SK-N-DZ (cell line): ENCODE results near the gene S100B.

Source experiments
- DNase-seq: peaks from one replicate; pipeline ENCODE4 v3.0.0-alpha.2; 2015; ENCODE audit warnings: low spot score

Gene S100B

DNA sequence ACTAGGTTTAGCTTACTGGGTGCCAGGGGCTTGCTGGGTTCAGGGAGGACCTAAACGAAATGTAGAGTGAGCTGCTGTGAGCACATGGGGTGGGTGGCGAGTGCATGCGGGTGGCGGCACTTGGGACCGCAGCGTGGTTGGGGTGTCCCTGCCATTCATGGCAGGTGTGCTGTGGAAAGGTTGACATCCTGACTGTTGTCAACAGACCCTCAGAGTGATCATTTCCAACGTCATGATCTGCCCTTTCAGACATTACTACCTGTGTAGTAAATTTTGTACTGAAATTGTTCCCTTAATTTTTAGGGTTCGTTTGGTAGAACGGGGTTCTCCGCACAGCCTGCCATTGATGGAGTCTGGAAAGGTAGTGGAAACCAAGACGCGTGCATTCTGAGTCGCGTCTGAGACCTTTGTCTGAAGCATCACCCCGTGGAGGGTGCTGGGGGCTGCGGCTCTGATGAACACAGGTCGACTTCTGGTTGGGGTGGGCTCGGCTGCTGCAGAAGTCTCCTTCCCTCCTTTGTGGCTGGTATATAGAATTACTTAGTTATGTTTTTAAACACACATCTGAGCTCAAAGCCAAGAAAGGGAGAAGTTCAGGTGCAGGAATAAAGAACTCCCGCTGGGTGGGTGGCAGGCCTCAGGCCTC is 43.3 kb downstream of the S100B start:
- DNase-seq: no peak

DNA sequence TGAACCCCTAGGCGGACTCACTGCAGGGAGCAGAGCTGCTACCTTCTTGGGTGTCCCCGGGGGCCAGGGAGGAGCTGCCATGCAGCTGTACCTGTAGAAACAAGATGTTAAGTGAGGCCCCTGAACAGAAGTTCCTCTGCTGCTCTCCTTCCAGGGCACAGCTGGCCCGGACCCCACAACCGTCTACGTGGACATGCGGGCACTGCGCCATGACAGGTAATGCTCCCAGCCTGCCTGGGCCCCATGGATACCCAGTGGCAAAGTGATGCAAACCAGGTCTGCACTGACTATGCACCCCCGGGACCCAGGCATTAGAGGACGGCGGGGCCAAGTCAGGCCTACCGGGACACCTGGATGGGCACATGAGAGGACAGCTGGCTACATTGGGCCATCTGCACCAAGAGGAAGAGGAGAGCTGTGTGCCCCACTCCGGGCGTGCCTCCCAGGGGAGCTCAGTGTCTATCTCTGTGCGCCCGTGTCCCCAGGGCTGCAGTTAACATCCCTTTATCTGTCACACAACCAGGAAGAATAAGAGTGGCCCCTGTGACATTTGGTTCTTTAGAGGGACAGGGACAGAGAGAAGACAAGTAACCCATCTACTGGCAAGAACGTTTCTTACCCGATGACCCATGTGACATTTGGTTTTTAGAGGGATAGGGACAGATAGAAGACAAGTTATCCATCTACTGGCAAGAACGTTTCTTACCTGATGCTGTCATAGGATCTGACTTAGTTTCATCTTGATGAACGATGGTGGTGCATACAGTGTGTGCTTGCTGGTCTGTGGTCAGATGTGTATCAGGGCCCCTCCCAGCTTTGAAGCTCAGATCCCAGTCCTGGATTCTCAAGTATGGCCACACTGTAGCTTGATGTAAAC is 44.1 kb downstream of the S100B start:
- no peak for DNase-seq

DNA sequence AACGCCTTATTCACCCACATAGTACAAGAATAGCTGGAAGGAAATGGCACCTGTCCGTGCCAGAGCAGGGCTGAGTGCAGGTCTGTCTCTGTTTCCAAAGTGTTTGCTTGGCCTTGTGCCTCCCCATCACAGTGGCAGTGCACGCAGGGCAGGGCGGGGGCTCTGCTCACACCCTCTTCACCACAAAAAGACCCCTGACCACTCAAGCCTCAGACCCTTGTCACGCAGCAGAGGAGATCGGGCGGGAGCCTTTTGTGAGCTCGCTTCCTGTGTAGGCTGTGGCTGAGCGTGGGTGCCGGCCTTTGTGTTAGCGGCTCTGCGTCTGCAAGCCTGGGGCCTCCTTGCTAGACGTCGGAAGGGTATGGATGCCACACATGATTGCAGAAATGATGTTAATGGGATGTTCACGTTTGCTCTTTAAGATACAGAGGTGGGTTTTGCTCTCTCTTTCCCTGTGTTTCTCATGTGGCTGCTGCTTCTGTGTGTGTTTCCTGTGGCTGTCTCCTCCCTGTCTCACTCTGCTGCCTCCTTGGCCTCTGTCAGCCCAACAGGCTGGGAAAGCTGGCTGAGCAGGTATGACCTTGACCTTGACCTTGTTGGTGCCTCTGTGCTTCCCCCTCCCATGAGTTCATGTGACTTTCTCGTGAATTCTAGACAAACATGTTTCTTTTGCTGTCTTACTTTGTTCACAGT is 45.4 kb downstream of the S100B start:
- no peak for DNase-seq

DNA sequence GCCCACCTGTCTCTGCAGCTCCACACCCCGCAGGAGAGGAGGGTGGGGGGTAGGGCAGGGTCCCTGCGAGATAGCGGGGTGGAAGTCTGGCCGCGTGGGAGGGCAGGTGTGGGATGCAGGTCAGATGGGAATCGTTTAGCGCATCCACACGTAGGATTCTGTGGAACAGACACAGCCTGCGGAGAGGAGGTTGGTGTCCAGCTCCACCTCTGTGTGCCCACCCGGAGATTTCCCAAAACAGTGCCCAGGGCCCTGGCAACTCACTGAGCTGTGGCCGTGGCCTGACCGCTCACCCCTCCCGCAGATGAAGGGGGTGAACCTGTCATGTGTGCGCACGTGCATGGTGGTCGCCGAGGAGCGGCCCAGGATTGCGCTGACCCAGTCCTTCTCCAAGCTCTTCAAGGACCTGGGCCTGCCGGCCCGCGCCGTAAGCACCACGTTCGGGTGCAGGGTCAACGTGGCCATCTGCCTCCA is 46.9 kb downstream of the S100B start:
- DNase-seq: no peak

DNA sequence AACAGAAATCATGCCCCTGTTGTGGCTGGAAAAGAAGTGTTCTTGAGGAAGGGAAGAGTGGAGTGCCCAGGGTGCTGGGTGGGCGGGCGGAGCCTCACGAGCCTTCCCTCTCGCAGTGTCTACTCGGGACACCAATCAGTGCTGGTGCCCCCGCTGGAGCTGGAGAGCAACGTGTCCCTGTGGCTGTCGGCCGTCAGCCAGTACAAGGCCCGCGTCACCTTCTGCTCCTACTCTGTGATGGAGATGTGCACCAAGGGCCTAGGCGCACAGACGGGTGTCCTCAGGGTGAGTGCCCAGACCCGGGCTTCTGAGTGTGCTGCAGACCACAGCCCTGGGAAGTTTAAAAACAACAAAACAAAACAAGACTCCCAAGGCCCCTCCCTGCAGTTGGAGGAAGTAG is 47.4 kb downstream of the S100B start:
- DNase-seq: no peak

DNA sequence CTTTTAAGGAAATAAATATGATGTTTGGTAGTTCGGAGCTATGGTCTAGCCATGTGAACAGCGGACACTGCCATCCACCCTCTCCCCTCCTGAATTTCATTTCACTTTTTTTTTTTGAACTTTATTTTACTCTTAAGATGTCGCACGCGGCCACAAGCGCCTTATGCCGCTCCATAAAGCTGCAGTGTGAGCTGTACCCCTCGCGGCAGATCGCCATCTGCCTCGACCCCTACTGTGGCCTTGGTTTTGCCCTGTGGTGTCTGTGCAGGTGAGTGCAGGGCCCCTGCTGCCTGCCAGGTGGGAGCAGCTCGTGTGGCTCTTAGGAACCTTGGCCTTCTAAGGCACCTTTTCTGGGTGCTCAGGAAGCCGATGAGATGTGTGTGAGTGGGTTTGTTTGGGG is 48.1 kb downstream of the S100B start:
- no peak for DNase-seq

DNA sequence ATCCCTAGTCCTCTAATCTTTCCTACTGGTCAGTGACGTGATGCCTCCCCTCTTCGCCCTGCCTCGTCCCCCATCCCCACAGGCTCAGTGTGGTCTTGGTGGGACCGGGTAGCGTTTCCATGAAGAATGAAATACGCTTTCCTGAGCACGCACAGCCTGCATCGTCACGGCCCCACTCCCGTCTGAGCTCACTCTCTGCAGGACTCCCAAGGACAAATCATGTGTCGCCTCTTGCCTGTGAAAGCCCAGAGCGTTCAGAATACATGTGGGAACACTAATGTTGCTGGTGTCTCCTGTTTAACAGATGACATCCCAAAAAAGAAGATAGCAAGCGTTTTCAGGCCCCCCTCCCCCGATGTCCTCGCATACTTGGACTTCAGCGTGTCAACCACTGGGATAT is 49.2 kb downstream of the S100B start:
- DNase-seq: no peak

DNA sequence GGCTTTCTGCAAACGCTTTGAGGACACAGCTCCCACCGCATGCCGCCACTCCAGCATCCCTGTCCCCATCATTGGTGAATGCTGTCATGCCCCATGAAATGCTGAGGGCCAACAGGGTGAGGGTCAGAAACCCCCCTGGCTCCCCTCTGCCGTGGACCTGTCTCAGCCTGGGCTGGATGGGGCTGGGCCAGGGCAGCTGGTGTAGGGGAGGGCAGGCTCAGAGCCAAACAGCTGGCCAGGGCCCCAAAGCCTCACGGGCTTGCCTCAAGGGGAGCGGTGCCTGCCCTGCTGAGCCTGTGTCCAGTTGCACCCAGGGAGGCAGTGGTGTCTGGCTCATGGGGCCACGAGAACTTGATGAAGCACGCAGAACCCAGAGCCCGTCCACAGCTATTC is 49.7 kb downstream of the S100B start:
- no peak for DNase-seq

DNA sequence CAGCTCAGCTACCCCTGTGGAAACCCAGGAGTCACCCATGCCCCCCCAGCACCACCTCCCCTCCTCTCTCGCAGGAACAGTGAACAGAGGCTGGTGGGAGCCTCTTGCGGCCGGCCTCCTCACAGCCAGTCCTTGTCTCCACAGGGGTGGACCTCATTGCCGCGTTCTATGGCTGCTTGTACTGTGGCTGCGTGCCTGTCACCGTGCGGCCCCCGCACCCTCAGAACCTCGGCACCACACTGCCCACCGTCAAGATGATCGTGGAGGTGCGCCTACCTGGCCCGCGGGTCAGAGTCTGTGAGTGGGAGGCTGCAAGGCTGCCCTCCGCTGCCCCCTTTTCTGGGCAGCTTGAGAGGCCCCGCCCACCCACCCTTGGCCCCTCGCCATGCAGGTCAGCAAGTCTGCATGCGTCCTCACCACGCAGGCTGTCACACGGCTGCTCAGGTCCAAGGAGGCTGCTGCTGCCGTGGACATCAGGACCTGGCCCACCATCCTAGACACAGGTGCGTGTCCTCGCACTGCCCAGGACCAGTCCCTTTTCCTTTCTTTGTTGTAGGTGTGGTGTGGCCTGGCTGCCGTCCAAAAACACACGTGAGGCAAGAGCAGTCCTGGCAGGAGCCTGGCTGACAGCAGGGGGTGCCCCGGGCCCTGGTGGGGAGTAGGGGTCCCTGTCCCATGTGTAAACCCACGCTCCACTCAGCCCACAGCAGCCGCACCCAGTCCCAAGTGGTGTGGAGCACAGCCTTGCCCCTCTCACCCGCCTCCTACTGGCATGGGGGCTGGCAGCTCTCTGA is 50.3 kb downstream of the S100B start:
- DNase-seq: no peak

DNA sequence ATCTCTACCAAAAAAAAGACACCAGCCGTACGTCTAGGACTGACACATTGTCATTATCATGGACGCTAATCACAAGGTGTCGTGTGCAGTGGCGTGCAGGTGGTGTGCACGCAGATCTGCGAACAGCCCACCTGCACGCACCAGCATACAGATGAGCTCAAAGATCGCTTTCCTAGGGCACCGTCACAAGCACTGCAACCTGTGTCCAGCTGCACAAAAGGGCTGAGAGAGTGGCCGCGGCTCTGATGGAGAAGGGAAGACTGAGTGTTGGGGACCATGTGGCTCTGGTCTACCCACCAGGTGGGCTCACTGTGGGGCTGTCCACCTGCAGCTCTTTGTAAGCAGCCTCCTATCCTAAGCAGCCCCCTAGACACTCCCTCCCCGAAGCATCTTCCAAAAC is 50.9 kb downstream of the S100B start:
- DNase-seq: no peak

DNA sequence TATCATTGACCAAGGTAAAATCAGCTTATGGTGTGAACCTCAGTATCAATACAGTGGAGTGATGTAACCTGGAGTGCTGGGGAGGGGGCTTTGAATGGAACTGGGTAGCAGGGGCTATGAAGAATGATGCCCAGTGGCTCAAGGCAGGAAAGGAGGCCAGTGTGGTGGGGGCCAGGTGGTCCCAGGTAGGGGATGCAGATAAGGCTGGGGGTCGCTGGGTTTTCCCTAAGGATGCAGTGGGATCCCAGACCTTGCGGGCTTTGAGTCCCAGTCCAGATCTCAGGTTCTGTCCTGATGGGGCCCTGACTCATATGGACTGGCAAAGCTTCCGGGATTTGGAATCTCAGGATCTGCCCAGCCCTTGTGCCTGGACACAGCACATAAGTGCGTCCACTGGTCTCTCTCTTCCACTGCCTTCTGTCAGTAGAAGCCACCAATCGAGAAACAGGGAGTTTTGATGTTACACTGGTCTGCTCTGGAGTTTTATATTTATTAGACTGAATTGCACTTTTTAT is 52.0 kb downstream of the S100B start:
- DNase-seq: no peak

DNA sequence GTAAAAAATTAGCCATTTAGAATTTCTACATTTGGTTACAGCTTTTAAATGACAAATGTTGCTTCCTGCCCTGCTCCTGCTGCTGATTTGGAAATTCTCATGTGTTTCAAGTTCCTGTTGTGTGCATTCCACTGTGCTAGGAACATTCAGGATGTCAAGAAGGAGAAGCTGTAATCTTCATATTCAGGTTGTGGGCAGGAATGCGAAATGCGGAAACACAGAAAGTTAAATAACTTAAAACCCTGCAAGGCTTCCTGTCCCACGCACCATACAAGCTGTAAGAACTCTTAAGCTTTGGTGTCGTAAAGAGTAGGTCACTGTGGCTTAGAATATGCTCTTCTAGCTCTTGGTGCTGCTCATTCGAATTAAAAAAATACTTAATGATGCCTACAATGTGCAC is 52.6 kb downstream of the S100B start:
- no peak for DNase-seq

DNA sequence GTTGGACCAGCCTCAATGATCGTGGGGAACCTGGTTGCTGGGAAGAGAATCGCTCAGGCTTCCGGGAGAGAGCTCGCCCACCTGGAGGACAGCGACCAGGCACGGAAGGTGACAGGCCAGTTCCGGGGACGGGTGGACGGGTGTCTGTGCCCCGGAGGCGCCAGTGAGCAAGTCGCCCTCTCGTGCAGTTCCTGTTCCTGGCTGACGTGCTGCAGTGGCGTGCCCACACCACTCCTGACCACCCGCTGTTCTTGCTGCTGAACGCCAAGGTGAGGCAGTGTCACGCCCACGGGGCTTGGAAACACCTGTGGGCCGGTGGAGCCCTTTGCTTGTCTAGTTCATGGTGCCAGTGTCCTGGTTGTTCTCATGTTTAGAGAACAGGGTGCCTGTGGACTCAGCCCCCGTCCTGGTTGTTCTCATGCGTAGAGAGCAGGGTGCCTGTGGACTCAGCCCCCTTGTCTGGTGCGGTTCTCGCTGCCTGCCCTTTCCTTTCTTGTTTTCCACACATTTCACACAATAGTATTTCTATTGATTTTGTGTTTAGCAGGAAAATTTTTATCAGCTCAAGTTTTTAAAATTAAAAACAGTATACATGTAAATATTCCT is 53.1 kb downstream of the S100B start:
- DNase-seq: no peak

DNA sequence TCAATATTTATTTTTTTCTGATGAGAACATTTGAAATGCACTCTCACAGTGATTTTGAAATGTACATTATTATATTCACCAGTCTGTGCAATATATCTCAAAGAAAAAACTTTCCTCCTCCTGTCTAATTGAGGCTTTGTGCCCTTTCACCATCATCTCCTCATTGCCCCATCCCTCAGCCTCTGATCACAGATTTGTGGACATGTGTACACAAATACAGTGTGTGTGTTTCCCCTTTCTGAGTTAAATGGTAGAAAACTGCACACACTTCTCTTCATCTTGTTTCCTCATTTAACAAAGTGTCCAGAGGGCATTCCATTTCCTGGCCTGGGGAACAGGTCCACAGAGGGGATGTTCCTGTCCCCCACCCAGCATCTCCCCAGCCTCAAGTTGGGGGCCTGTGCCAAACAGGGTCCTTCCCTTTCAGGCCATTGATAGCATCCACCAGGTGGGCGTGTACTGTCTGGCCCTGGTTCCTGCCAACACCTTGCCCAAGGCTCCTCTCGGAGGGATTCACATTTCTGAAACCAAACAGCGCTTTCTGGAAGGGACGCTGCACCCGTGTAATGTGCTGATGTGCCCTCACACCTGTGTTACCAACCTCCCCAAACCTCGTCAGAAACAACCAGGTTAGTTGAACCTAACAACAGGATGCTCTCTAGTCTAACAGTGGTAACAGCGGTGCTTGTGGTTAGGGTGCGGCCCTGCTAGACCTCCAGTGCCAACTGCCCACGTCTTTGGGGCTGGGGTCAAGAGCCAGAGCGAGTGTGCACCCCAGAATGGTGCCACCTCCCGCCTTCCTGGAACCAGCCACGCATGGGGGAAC is 54.6 kb downstream of the S100B start:
- no peak for DNase-seq

DNA sequence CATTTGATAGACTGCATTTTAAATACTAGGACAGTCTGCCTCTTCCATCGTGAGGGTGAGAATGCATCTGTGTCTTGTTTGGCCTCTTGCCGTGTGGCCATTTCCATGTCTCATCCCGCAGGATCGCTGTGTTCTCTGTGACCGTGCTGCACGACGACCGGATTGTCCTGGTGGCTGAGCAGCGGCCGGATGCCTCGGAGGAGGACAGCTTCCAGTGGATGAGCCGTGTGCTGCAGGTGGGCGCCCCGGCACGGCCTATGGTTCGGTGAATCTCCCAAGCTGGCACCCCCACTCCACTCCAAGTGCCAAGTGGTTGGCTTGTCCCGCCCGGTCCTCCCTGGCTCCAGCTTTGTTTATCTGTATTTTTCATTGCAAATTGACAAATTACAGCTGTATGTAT is 55.2 kb downstream of the S100B start:
- no peak for DNase-seq
